IMR-90 (cell line): ENCODE results near the gene ABHD17A. TPM values are rescaled to one million over a fixed set of nuclear protein-coding genes. Genes with fewer than 3 reads are reported as not detected.

Experiments used
- ATAC-seq: fragments of 200-7000 bp; cut with Tn5 transposase; 2 replicates; pipeline ENCODE4 v1.9.1; 2020; ENCODE audit warnings: low read depth, mild to moderate bottlenecking, moderate library complexity
- BruUV-seq: library from RNA; stranded (reverse); fragments of 400-500 nt; replicated peaks from 2 replicates; lab custom pipeline; 2021; lab: Mats Ljungman, UMichigan
- CTCF ChIA-PET: fragments of 300-600 bp; formaldehyde crosslinking; extraction: SDS; loops from one replicate; lab custom pipeline; 2021; ENCODE audit warnings: antibody characterized with exemption; lab: Yijun Ruan, JAX
- POLR2A ChIA-PET: fragments of 300-600 bp; sonication (Branson Sonifier 250); formaldehyde crosslinking; loops from one replicate; lab custom pipeline; 2022; ENCODE audit warnings: antibody characterized with exemption; ENCODE audit not compliant: unreplicated experiment; lab: Charles Lee
- DNase-seq: peaks from one replicate; pipeline ENCODE4 v3.0.0; 2013
- H2AFZ ChIP-seq: replicated peaks from 2 replicates; pipeline ENCODE3; 2013; ENCODE audit warnings: low read length, mild to moderate bottlenecking; ENCODE audit not compliant: poor library complexity
- H2AK5ac ChIP-seq: 2 replicates; pipeline ENCODE4 v1.6.1; 2013; ENCODE audit warnings: low read depth, low read length, inconsistent platforms
- H2AK9ac ChIP-seq: replicated peaks from 2 replicates; pipeline ENCODE3; 2013; ENCODE audit warnings: mild to moderate bottlenecking, low read depth, low read length, moderate library complexity; ENCODE audit not compliant: poor library complexity
- H2BK120ac ChIP-seq: 2 replicates; pipeline ENCODE4 v1.6.1; 2013; ENCODE audit warnings: low read depth, low read length, inconsistent platforms
- H2BK15ac ChIP-seq: 3 replicates; pipeline ENCODE4 v1.6.1; 2013; ENCODE audit warnings: low read depth, low read length, inconsistent platforms
- H2BK20ac ChIP-seq: 2 replicates; pipeline ENCODE4 v1.6.1; 2013; ENCODE audit warnings: low read depth, mild to moderate bottlenecking, inconsistent platforms, low read length, moderate library complexity
- H2BK5ac ChIP-seq: 2 replicates; pipeline ENCODE4 v1.6.1; 2013; ENCODE audit warnings: mild to moderate bottlenecking, low read depth, low read length, inconsistent platforms; ENCODE audit not compliant: poor library complexity, severe bottlenecking
- H3K14ac ChIP-seq: replicated peaks from 2 replicates; pipeline ENCODE4 v1.6.1; 2013; ENCODE audit warnings: low read depth, low read length, inconsistent platforms
- H3K18ac ChIP-seq: 2 replicates; pipeline ENCODE4 v1.6.1; 2013; ENCODE audit warnings: low read depth, low read length, control low read depth
- H3K23ac ChIP-seq: 2 replicates; pipeline ENCODE4 v1.6.1; 2013; ENCODE audit warnings: low read depth, low read length, inconsistent platforms
- H3K27ac ChIP-seq: 2 replicates; pipeline ENCODE4 v1.5.1; 2013; ENCODE audit warnings: mild to moderate bottlenecking, control low read depth, low read length; ENCODE audit not compliant: insufficient read depth
- H3K27me3 ChIP-seq: 2 replicates; pipeline ENCODE4 v1.6.1; 2013; ENCODE audit warnings: low read length; ENCODE audit not compliant: control insufficient read depth, insufficient read depth
- H3K36me3 ChIP-seq: 2 replicates; pipeline ENCODE4 v1.6.1; 2013; ENCODE audit warnings: low read length, mixed read lengths; ENCODE audit not compliant: control insufficient read depth, insufficient read depth
- H3K4ac ChIP-seq: 2 replicates; pipeline ENCODE4 v1.6.1; 2013; ENCODE audit warnings: low read depth, low read length, inconsistent platforms
- H3K4me1 ChIP-seq: 2 replicates; pipeline ENCODE4 v1.6.1; 2013; ENCODE audit warnings: low read length, mixed read lengths; ENCODE audit not compliant: control insufficient read depth, insufficient read depth
- H3K4me2 ChIP-seq: 2 replicates; pipeline ENCODE4 v1.6.1; 2013; ENCODE audit warnings: low read depth, mild to moderate bottlenecking, control low read depth, low read length, moderate library complexity
- H3K4me3 ChIP-seq: 2 replicates; pipeline ENCODE4 v1.5.1; 2013; ENCODE audit warnings: low read depth, mild to moderate bottlenecking, control low read depth, low read length, moderate library complexity; ENCODE audit not compliant: insufficient read depth
- H3K56ac ChIP-seq: 2 replicates; pipeline ENCODE4 v1.6.1; 2013; ENCODE audit warnings: low read length, inconsistent platforms; ENCODE audit not compliant: insufficient read depth; ENCODE audit errors: extremely low read depth
- H3K79me1 ChIP-seq, 2 experiments: 2 replicates each; pipeline ENCODE4 v1.6.1; 2013; ENCODE audit warnings: low read length in 2 of 2, inconsistent platforms in 1 of 2, low read depth in 1 of 2
- H3K9ac ChIP-seq: 2 replicates; pipeline ENCODE4 v1.6.1; 2013; ENCODE audit warnings: low read depth, low read length, control low read depth
- H3K9me1 ChIP-seq: 2 replicates; pipeline ENCODE4 v1.6.1; 2013; ENCODE audit warnings: low read length, inconsistent platforms; ENCODE audit not compliant: insufficient read depth
- H3K9me3 ChIP-seq: 2 replicates; pipeline ENCODE4 v1.6.1; 2013; ENCODE audit warnings: low read length; ENCODE audit not compliant: control insufficient read depth, insufficient read depth
- H4K20me1 ChIP-seq: 2 replicates; pipeline ENCODE4 v1.6.1; 2013; ENCODE audit warnings: low read length, inconsistent platforms; ENCODE audit not compliant: insufficient read depth
- H4K5ac ChIP-seq: 2 replicates; pipeline ENCODE4 v1.6.1; 2013; ENCODE audit warnings: mild to moderate bottlenecking, low read depth, low read length, control low read depth
- H4K8ac ChIP-seq, 2 experiments: 2 replicates each; pipeline ENCODE4 v1.6.1; 2013; ENCODE audit warnings: low read depth in 2 of 2, low read length in 2 of 2, control low read depth in 1 of 2, inconsistent platforms in 1 of 2
- H4K91ac ChIP-seq: 2 replicates; pipeline ENCODE4 v1.6.1; 2013; ENCODE audit warnings: low read depth, low read length, inconsistent platforms; ENCODE audit not compliant: insufficient read depth
- FOS ChIP-seq: fragments of 150-350 bp; IDR thresholded peaks from 2 replicates; pipeline ENCODE4 v1.6.1; 2016; ENCODE audit warnings: low read depth, low read length
- NFE2L2 ChIP-seq: fragments of 150-350 bp; IDR thresholded peaks from 2 replicates; pipeline ENCODE4 v1.6.1; 2016; ENCODE audit warnings: low read depth, mild to moderate bottlenecking, low read length
- USF2 ChIP-seq: fragments of 150-350 bp; IDR thresholded peaks from 2 replicates; pipeline ENCODE4 v1.6.1; 2017; ENCODE audit warnings: mild to moderate bottlenecking, antibody characterized with exemption, low read length, low read depth
- WGBS, 2 experiments: methylation state at CpG; one replicate each; pipeline versions ENCODE4 v1.1.5 to v1.1.7; 2013; ENCODE audit warnings: missing lambda C conversion rate in 2 of 2; ENCODE audit not compliant: insufficient read length in 1 of 2; ENCODE audit errors: extremely low coverage in 2 of 2; 5-methylcytosine and 5-hydroxymethylcytosine counted together
- dilution Hi-C: fragments of 300-500 bp; cut with HindIII; formaldehyde crosslinking; loops from one replicate; pipeline ENCODE4 v1.14.3; 2018; ENCODE audit warnings: low sequenced_read_pairs; ENCODE audit not compliant: unreplicated experiment
- in situ Hi-C: fragments of 300-500 bp; cut with MboI; formaldehyde crosslinking; loops from 3 replicates; pipeline ENCODE4 v1.14.3; 2019; ENCODE audit warnings: low sequenced_read_pairs, inconsistent platforms, mixed read lengths
- intact Hi-C: fragments of 100-400 bp; cut with micrococcal nuclease; formaldehyde crosslinking; loops from 2 replicates; pipeline ENCODE4 v1.10.0; 2022
- polyA plus RNA-seq, 3 experiments: library from polyadenylated mRNA; depleted of rRNA; stranded (reverse); fragments of >200 nt; gene quantifications; 2 replicates each; pipeline ENCODE4 v1.2.3, GENCODE V29; 2012; ENCODE audit warnings: low replicate concordance in 1 of 3
- total RNA-seq: library from RNA; depleted of rRNA; stranded (reverse); fragments of >200 nt; gene quantifications from 2 replicates; pipeline ENCODE4 v1.2.3, GENCODE V29; 2012

ABHD17A gene
- total and polyA plus RNA-seq, 2 of the 4 experiments (the other 2 are of a cell fraction), result 37.8 to 76.2 TPM

- Histone ChIP-seq H3K18ac (no peak overlapping the region), H2BK15ac (no peak overlapping the region), H3K14ac (no peak overlapping the region), H2AFZ (no peak overlapping the region), H2AK9ac (peak overlapping the region; percentile 71), H3K4ac (no peak overlapping the region), H2BK120ac (no peak overlapping the region), H3K36me3 (no peaks in the 10 kb centered on the region), H3K9ac (no peak overlapping the region), H3K4me1 (peaks cover 54% of the 10 kb centered on the region), H3K79me1 (peaks cover 8 to 73% of the 10 kb centered on the region in 2 experiments; a peak in 3 of 4 replicates), H2BK20ac (no peak overlapping the region), H2BK5ac (no peak overlapping the region), H4K5ac (no peak overlapping the region), H3K9me1 (peaks cover 7% of the 10 kb centered on the region; the same call in 1 of the 2 replicates), H3K56ac (no peak overlapping the region), H3K9me3 (no peaks in the 10 kb centered on the region), H3K27me3 (no peaks in the 10 kb centered on the region), H3K4me3 (no peak overlapping the region), H3K4me2 (no peak overlapping the region), H3K23ac (peak overlapping the region; percentile 33; the same call in 1 of the 2 replicates), H2AK5ac (no peak overlapping the region), H3K27ac (no peak overlapping the region), H4K91ac (no peak overlapping the region), H4K8ac (no peak overlapping the region), H4K20me1 (peaks cover 76% of the 10 kb centered on the region)
- ChIA-PET CTCF (no interaction called here), POLR2A (no interaction called here)
- dilution Hi-C loops (no loop called here), intact Hi-C loops (no loop called here), in situ Hi-C loops (no loop called here)
- no peak for TF ChIP-seq FOS
- TF ChIP-seq USF2, result no peak
- no peak for TF ChIP-seq NFE2L2
- no TSS peak for BruUV-seq
- ATAC-seq (no peak), DNase-seq (no peak)
- WGBS, 2 experiments, result 46% methylated on average over 9 of the region's 18 CpGs; no CpG with 5 or more reads in 1 of the 2 experiments
These were observed 25.9 kb downstream of the ABHD17A start for GRCh38 chr19:1859331-1859781.
